Testis (tissue), 2 donors: ENCODE data around the gene AHDC1.

Source experiments
- CTCF ChIP-seq, 3 experiments: fragments of 450-650 bp in 2 of 3; fragments of 200-600 bp in 1 of 3; sonication (generic) in 1 of 3; IDR thresholded peaks; one replicate each; pipeline ENCODE4 v1.5.1; 2016 to 2019; ENCODE audit warnings: antibody characterized with exemption in 3 of 3, mild to moderate bottlenecking in 2 of 3, moderate library complexity in 1 of 3
- POLR2A ChIP-seq: fragments of 450-650 bp; IDR thresholded peaks from one replicate; pipeline ENCODE4 v1.6.1; 2017; ENCODE audit warnings: antibody characterized with exemption, mild to moderate bottlenecking, moderate library complexity

- TF ChIP-seq POLR2A (no peak), CTCF (IDR thresholded peaks at IDR 0.05) (no peak)
Observed at GRCh38 chr1:27634985-27635367, 31.0 kb upstream of the AHDC1 start, which contains the start of gene FGR.
